ENCODE data around the gene ATP13A1.

The ATP13A1 gene

DNA sequence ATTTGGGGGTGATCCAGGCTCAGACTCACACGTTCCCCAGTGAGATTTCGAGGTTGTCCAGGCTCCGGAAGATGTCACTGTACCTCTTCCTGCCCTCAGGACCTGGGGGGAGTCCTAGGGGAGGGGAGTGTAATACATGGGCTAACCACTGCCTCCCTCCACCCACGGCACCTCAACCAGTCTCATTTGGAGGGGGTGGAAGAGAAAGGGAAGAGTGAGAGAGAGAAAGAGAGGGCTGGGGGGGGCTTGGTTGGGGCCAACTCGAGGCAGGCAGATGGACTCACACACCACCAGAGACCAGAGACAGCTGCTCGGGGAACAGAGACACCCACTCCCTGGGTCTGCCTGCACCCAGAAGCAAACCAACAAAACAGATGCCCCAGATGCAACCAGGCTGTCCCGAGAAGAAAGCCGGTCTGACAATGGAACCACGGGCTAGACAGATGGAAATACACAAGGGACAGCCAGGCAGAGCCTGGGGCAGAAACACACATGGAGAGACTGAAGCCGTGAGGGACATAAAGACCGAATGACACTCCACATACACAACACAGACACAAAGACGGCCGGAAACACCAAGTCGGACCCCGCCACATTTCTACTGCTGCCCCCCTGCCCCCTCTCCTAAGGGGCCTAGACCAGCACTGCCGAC, 20.8 kb downstream of the ATP13A1 start:
- peak; percentile 54 to 56 for DNase-seq

DNA sequence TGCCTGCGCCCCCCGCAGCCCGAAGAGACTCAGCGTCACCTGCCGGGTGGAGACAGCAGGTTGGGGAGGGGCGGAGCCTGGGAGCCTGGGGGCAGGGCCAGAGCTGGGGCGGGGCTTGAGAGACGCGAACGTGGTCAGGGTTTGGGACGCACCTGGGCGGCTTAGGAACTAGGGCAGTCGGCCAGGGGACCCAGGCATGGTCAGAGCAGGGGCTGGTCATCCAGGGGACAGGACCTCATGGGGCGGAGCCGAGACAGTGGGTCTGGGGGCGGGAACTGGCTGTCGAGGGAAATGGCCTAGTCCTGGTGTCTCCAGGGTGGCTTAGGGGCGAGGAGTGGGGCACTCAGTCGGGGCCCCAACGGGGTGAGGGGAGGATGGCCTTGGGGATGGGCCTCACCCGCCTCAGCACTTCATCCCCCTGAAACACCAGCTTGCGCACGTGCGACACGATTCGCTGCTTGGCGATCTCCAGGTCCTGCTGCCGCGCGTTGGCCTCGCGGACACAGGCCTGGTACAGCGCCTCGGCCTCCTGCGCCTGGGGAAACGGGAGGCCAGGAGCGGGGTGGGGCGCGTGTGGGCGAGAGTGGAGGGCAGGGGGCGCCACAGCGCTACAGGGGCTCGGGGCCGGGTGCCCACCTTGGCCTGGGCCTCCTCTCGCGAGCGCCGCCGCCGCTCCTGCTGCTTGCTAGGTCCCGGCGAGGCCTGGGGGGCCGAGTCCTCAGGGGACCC, 25.8 kb downstream of the ATP13A1 start:
- DNase-seq = no peak

GRCh38 chr19:19637186-19637522, 26.3 kb downstream of the ATP13A1 start:
- DNase-seq = no peak

GRCh38 chr19:19636573-19637185, 26.8 kb downstream of the ATP13A1 start:
- no peak for DNase-seq

- DNase-seq = no peak
These were observed 28.2 kb downstream of the ATP13A1 start for GRCh38 chr19:19635313-19635702.

DNA sequence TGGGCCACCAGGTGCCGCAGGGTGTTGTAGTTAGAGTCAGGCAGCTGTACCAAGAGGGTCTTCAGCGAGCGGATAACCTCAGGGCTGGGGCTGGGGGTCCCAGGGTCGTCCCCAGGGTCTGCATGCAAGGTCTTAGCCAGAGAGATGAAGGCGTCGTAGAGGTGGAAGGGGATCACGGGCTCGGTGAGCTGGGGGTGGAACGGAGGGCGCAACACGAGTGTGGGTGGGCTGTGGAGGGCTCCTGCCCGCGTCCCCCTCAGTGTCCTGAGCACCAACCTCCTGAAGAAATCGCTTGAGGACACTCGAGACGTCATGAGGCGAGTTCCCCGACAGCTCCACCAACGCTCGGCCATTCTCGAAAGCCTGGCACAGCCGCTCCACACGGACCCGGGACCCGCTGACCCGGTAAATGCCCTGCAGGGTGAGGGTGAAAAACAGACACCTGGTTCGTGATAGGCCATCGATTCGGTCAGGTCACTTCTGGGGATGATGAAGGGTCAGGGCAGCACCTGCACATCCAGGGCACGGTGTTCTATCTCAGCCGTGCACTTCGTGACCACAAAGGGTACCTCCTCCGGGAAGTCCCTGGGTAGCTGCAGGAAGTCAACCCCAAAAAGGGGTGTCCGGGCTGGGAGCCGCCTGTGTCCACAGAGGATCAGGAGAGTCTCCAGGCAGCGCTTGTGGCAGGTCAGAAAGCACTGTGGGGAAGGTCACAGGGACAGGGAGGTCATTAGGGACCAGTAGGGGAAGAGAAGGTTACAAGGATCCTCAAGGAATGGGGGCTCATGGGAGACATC, 28.8 kb downstream of the ATP13A1 start:
- no peak for DNase-seq

DNA sequence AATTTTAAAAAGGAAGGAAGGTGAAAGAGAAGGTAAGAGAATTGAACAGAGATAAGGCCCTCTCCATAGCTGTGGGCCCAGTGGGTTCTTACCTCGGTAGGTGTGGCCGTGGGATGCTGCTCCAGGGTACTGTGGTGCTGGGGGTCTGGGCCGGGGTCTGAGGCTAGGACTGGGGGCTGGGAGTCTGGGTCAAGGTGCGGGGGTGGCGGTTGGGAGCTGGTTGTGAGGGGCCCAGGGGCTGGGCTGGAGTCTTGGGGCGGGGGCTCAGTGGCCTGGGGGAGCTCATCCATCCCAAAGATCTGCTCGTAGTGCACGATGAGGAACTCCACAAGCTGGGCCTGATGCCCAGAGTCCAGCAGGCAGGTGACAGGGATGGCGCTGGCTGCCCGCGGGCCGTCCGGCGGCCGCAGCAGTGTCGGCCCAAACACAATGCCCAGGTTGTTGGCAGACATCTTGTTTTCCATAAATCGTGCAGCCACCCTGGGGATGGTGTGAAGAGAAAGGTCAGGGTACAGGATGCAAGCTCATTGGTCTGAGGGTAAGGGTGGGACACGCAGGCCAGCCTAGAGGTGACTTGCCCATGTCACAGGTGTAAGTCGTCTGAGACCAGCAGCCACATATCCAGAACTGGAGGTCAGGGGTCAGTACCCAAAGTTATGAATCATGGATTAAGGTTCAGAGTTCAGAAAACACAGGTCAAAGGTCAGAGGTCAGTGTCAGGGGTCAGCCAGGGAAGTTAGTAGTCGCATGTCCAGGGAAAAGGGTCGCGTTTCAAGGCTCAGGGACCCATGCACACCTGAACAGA, 29.6 kb downstream of the ATP13A1 start:
- no peak for DNase-seq

- DNase-seq = no peak
These were observed 30.8 kb downstream of the ATP13A1 start for GRCh38 chr19:19632661-19633060.

DNA sequence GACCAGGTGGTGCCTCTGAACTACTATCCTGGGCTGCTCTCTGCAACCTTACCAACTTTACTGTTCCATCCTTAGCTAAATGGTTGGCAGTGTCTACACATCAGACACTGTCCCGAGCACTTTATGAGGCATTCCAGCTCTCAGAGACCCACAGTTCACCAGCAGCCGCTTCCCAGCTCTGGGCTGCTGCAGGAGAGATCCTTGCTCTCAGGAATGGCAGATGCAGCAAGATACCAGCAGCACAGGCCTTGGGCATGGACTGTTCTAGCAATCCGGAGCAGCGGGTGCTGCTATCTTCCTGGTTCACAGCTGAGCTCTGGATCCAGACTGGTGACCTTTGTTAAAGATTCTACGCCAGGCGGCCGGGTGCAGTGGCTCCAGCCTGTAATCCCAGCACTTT, 32.1 kb downstream of the ATP13A1 start:
- no peak for DNase-seq

DNA sequence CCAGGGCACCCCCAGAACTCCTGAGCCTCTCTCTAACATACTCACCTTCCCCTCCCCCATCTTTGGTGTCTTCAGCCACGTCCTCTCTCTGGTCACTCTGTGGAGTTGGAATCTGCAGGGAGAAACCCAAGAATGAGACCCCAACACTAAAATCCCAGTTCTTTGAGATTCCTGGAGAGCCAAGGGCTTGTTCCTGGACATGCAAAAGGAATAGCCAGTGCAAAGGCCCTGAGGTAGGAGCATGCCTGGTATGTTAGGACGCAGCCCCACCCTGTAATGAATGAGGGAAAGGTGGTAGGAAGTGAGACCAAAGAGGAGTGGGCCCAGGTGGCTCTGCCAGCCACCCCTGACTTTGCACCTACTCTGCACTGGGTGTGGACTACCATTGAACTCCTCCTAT, 33.0 kb downstream of the ATP13A1 start:
- no peak for DNase-seq

- no peak for DNase-seq
These were observed 33.4 kb downstream of the ATP13A1 start for GRCh38 chr19:19630062-19630414.

GRCh38 chr19:19628501-19629134, 34.9 kb downstream of the ATP13A1 start:
- peak; percentile 46 to 52 for DNase-seq

DNA sequence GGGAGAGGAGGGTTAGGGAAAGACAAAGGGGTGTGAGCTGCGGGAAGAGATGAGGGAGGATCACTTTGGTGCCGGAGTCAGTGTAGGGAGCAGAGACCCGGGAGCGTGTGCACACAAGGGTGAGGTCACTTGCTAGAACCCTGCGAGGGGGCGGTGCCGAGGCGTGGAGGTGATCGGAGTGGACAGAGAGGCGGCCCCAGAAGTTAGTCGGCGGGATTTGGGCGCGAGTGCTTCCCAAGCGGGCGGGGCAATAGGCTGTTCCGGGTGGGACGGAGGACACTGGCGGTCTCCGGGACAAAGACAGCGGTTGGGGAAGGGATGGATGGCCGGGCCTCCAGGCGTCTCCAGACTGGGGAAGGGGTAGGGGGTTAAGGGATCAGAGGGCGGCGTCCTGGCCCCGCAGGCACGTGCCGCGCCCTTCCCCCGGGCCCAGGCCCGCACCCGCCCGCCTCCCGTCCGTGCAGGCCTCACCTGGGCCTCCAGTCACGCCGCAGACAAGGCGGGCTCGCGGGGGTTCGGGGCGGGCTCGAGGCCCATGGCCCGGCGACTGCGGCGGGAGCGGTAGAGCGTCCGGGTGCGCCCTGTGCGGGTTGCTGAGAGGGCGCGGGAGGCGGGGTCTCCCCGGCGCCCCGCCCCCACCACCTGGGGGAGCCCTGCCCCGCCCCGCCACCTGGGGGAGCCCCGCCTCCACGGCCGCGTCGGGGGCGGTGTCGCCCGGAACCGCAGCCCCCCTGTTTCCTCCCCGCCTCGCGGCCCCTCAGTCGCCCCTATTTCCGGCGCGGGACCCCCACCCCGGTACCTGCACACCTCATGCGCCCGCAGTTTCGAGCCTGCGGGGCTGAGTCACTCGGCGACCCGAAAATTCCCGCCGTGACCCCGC, 35.6 kb downstream of the ATP13A1 start, which contains the start of gene LPAR2:
TSS of gene LPAR2 (minus strand) at position 600 of the 880 bp plus-strand sequence. CDS start 945 bp downstream, outside the sequence.
- DNase-seq = peak; percentile 66 to 74

DNA sequence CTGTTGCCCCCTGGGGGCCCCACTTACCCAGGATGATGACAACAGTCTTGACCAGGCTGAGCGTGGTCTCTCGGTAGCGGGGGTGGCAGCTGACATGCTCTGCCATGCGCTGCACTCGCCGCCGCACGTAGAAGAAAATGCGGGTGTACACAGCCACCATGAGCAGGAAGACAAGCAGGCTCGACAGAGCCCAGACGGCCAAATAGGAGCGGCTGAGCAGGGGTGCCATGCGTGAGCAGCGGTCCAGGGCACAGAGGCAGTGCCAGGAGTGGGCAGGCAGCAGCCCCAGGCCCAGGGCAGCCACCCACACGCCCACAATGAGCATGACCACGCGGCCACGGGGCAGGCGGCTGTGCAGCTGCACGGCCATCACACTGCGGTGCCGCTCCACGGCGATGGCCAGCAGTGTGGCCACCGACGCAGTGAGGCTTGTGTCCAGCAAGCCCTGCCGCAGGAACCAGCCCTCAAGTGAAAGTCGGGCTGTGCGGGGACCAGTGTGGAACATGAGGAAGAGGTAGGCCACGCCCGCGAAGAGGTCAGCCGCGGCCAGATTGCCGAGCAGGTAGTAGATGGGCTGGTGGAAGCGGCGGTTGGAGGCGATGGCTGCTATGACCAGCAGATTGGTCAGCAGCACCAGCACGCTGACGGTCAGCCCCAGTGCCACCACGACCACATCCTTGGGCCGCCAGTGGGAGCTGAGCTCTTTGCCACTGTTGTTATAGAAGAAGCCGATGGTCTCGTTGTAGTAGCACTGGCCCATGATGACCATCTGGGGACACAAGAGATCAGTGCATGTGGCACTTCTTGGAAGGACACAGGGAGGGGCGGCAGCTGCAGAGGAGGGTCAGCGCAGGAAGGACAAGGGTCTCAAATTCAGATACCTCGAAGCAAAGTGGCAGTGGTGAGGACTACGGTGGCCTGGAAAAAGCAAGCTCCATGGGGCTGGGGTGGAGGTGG, 36.7 kb downstream of the ATP13A1 start:
- no peak for DNase-seq

- no peak for DNase-seq
These were observed 39.4 kb downstream of the ATP13A1 start for GRCh38 chr19:19624032-19624570.

DNA sequence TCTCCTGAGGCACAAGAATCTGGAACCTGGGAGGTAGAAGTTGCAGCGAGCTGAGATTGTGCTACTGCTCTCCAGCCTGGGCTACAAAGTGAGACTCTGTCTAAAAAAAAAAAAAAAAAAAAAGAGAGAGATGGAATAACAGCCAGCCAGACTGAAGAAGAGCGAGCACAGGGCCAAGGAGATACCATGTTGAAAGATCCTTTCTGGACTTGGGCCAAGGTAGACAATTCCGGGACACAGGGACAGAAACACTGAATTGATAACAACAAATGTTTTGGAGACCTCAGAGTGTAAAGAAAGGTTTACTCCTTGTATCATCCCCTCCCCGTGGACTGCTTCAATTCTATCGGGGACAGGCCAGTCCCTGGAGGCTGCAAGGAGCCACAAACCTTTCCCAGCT, 40.1 kb downstream of the ATP13A1 start:
- no peak for DNase-seq

DNA sequence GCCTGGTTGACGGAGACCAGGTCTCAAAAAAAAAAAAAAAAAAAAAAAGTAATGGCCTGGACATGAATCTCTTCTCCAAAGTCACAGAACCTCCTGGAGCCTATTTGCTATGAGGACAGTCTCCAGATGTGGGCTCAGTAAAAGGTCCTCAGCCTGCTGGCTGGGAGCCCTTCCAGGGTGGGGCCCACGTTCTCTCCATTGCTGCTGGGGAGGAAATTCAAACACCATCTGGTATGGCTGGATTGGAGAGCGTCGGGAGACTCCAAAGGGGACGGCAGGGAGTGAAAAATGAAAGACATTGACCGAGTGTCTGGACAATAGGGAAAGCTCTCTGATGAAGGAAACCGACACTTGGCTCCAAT, 43.6 kb downstream of the ATP13A1 start:
- DNase-seq = no peak

DNA sequence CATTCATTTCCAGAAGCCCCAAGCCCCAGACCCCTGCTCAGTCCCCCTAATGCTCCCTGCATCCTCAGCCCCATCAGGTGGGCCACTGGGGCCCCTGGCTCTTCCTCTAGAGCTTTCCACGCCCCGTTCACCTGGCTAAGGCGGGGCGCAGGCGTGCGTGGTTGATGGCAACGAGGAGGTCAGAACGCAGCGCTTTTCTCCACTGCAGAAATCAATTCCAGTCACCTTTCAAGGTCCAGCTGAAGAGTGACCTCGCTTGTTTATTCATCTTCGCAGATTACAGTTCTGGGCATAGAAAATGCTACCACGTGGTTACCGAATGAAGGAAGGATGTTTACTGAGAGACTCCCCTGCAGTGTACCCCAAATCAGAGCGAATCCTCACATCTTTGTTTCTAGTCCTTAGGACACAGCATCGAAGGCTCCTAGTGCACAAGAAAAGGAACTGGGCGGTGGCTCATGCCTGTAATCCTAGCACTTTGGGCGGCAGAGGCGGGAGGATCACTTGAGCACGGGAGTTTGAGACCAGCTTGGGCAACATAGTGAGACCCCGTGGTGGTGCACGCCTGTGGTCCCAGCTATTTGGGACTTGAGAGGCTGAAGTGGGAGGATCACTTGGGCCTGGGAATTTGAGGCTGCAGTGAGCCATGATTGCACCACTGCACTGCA, 44.2 kb downstream of the ATP13A1 start:
- DNase-seq = no peak

Measured in stimulated activated CD4-positive, alpha-beta T cell treated with anti-CD3 and anti-CD28 coated beads, Interleukin-2, amount 100 ng/mL, for 24 hours (primary cell).